ENCODE data around the gene FIBCD1.

FIBCD1 gene

DNA sequence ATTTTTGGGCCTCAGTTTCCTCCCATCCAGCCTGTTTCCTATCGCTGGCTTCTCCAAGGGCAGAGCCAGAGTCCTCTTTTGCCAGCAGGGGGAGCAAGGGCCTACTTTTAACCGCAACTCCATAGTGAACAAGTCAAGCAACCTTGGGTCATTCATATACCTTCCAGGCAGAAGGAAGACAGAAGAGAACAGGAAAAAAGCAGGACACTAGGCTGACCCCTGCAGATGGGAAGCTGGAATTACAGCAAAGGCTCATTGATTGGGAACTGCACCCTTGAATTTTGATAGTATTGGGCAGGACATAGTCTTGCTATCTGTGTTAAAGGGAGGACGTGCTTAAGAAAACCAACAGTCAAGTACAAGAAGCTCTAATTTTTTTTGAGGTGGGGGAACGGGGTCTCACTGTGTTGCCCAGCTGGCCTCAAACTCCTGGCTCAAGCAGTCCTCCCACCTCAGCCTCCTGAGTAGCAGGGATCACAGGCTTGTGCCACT, 72.5 kb downstream of the FIBCD1 start:
- TF ChIP-seq, protein P1, sequence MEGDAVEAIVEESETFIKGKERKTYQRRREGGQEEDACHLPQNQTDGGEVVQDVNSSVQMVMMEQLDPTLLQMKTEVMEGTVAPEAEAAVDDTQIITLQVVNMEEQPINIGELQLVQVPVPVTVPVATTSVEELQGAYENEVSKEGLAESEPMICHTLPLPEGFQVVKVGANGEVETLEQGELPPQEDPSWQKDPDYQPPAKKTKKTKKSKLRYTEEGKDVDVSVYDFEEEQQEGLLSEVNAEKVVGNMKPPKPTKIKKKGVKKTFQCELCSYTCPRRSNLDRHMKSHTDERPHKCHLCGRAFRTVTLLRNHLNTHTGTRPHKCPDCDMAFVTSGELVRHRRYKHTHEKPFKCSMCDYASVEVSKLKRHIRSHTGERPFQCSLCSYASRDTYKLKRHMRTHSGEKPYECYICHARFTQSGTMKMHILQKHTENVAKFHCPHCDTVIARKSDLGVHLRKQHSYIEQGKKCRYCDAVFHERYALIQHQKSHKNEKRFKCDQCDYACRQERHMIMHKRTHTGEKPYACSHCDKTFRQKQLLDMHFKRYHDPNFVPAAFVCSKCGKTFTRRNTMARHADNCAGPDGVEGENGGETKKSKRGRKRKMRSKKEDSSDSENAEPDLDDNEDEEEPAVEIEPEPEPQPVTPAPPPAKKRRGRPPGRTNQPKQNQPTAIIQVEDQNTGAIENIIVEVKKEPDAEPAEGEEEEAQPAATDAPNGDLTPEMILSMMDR (IDR thresholded peaks at IDR 0.05; ENCODE audit: low read depth, low read length): peak; percentile 93
- peak; percentile 92 to 93 for DNase-seq (ENCODE audit: low read depth in 2 of 2)
- peak overlapping the region; percentile 49 to 57 for H3K4me3 ChIP-seq (replicated peaks in 1 of 2; ENCODE audit: low read depth in 2 of 2, low read length in 2 of 2)

DNA sequence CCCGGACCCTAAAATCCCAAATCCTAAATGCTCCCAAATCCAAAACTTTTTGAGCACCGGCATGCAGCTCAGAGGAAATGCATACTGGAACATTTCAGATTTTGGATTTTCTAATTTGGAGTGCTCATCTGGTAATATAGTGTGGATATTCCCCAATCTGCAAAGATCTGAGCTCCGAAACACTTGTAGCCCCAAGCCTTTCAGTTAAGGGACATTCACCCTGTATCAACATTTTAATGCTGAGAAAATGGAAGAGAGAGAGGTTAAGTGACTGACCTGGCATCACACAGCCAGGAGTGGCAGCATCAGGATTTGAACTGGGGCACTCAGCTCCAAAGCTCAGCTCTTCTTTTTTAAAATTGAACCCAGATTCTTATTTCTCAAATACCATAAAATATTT, 73.1 kb downstream of the FIBCD1 start:
- TF ChIP-seq, protein P1 (IDR thresholded peaks at IDR 0.05; ENCODE audit: low read depth, low read length): no peak
- H3K4me3 ChIP-seq (replicated peaks in 1 of 2; ENCODE audit: low read depth in 2 of 2, low read length in 2 of 2): no peak overlapping the region
- no peak for DNase-seq (ENCODE audit: low read depth in 2 of 2)

DNA sequence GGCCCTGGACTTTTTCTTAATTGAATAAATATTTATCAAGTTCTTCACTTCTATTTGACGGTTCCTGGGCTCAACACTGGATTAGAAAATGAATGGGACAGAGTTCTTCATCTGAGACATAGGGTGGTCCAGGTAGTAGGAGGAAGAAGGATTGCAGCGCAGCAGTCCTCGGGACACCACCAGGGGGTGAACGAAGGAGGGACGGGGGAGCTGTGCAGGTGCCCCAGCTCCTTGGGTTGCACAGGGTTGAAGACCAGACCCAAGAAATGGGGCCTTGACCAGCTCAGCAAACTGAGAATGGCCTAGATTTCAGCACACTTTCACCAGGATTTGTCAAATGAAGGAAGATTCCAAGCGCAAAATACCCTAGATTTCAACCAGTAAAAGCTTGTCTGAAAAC, 74.5 kb downstream of the FIBCD1 start:
- TF ChIP-seq, protein P1 (IDR thresholded peaks at IDR 0.05; ENCODE audit: low read depth, low read length): no peak
- H3K4me3 ChIP-seq (replicated peaks in 1 of 2; ENCODE audit: low read depth in 2 of 2, low read length in 2 of 2): no peak overlapping the region
- DNase-seq (ENCODE audit: low read depth in 2 of 2): no peak

DNA sequence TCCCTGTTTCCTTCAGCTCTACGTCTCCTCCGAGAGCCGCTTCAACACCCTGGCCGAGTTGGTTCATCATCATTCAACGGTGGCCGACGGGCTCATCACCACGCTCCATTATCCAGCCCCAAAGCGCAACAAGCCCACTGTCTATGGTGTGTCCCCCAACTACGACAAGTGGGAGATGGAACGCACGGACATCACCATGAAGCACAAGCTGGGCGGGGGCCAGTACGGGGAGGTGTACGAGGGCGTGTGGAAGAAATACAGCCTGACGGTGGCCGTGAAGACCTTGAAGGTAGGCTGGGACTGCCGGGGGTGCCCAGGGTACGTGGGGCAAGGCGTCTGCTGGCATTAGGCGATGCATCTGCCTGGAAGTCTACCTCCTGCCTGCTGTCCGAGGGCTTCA, 76.3 kb downstream of the FIBCD1 start:
- DNase-seq (ENCODE audit: low read depth in 2 of 2): no peak
- TF ChIP-seq, protein P1 (IDR thresholded peaks at IDR 0.05; ENCODE audit: low read depth, low read length): no peak
- H3K4me3 ChIP-seq (replicated peaks in 1 of 2; ENCODE audit: low read depth in 2 of 2, low read length in 2 of 2): no peak overlapping the region

DNA sequence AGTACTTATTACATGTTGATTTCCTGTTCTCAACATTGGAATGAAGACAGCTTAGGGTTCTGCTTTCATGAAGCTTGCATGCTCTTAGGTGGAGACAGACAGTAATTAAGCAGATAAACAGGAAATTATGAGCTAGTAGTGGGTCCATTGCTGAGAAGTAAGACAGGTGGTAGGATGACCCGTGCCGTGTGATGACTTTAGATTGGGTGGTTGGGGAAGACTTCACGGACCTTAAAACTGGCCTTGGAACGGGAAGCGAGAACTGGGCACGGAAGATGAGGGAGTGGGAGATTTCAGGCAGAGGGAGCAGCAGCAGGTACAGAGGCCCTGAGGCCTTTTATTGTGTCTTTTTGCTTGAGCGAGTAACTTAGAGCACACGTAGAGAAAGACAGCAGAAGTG, 76.8 kb downstream of the FIBCD1 start:
- TF ChIP-seq, protein P1 (IDR thresholded peaks at IDR 0.05; ENCODE audit: low read depth, low read length): no peak
- no peak overlapping the region for H3K4me3 ChIP-seq (replicated peaks in 1 of 2; ENCODE audit: low read depth in 2 of 2, low read length in 2 of 2)
- no peak for DNase-seq (ENCODE audit: low read depth in 2 of 2)

DNA sequence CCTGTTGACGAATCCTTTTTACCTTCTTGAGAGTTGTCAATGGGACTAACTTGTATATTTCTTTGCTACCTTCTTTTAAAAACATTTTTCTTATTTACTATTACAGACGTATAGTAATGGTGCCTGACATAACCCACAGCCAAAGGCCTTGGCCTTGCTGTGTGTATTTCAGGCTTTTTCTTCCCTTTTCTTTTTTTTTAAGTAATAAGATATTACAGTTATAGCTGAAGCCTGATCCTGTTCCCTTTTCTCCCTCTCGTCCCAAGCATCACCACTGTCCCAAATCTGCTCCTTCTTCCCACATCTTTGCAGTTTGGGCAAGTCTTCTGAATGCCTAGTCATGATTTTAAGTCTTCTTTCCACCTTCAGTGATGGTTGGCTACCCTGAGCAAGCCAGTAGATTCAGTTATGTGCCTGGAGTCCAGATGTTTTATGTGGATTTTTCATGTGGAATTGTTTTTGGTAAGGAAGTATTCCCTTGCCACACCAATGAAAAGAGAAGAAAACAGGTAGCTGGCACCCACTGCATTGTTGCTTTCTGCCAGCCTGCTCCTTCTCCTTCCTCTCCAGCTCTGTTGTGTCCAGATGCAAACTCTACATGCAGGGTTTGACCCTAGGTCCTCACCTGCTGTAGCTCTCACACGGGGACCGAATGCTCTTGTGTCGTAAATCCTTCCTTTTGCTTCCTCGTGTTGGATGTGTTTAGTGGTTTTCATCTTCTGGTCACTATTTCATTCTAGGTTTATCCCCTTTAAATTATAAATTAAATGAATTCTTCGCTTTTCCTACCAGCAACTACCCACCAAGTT, 77.5 kb downstream of the FIBCD1 start:
- DNase-seq (ENCODE audit: low read depth in 2 of 2): no peak
- TF ChIP-seq, protein P1 (IDR thresholded peaks at IDR 0.05; ENCODE audit: low read depth, low read length): no peak
- H3K4me3 ChIP-seq (replicated peaks in 1 of 2; ENCODE audit: low read depth in 2 of 2, low read length in 2 of 2): no peak overlapping the region

Data from cardiac fibroblast (primary cell).